Hematopoietic multipotent progenitor cell treated with erythropoietin and hydrocortisone succinate and interleukin-3 and kit ligand, for 17 days (in vitro differentiated cells): Measurements from ENCODE around the gene TSLP.

Experiments used
- DNase-seq: peaks from one replicate; pipeline ENCODE4 v3.0.0-alpha.2; 2015; ENCODE audit warnings: low spot score

The TSLP gene

DNA sequence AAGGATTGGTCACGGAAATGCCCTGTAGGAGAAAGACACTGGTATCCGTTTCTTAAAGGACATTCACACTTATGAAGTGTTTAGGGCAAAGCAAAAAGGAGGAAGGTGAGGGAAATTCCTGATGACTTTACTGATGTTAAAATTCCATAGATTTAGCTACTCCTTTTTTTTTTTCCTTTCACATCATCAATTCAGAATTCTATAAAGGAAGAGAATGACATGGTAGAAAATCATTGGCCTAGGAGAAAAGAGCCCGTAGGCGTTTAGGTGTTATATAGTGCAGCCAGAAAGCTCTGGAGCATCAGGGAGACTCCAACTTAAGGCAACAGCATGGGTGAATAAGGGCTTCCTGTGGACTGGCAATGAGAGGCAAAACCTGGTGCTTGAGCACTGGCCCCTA lies at the start of gene TSLP:
TSS of gene TSLP (plus strand) at position 301 of the 400 bp plus-strand sequence. CDS start 178 bp downstream, outside the sequence.
- no peak for DNase-seq

GRCh38 chr5:111022301-111022700 lies 49.2 kb upstream of the TSLP start:
- DNase-seq = no peak

- no peak for DNase-seq
Measured at GRCh38 chr5:111028865-111029264, 42.6 kb upstream of the TSLP start.

GRCh38 chr5:111043712-111044506 lies 27.6 kb upstream of the TSLP start:
- no peak for DNase-seq

DNA sequence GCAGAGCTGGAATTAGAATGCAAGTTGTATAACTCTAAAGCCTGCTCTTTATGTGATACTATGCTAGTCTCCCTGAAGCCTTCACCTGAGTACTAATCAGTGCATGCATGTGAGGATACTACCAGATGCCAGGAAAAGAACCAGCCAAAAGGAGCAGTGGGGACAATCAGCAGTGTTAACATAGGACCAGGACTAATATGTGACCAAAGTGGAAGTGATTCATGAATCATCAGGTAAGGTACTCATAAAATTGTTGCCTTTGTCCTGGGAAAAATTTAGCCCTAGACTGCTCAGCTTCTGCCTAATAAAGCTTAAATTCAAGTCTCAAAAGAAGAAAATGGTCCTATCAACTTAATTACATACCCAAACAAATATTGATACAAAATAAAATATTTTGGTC lies 13.4 kb upstream of the TSLP start:
- DNase-seq = no peak

DNA sequence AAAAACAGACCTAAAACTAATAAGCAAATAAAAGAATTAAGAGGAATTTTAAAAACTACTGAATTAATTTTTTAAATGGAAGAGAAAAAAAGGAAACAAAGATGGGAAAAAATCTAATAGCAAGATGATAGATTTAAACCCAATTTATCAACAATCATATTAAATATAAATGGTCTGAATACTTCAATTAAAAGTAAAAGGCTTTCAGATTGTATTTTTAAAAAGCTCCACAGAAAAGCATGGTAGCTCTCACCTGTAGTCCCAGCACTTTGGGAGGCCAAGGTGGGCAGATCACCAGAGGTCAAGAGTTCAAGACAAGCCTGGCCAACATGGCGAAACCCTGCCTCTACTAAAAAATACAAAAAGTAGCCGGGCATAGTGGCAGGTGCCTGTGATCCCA lies 11.3 kb upstream of the TSLP start:
- DNase-seq = no peak

DNA sequence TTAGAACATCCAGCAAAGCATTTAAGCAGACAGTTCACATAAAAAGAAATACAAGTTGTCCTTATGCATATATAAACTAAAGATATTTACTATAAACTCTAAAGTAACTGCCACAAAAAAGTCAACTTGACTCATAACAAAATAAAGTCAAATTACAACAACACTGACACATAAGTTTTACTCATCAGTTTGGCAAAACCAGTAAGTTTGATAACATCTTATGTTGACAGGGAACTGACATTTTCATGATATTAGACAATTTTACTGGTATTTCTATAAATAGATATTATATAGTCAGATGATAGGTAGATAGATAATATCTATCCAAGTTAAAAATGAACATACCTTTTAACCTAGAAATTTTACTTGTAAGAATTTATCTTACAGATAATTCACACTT lies 9.9 kb upstream of the TSLP start:
- DNase-seq = no peak

DNA sequence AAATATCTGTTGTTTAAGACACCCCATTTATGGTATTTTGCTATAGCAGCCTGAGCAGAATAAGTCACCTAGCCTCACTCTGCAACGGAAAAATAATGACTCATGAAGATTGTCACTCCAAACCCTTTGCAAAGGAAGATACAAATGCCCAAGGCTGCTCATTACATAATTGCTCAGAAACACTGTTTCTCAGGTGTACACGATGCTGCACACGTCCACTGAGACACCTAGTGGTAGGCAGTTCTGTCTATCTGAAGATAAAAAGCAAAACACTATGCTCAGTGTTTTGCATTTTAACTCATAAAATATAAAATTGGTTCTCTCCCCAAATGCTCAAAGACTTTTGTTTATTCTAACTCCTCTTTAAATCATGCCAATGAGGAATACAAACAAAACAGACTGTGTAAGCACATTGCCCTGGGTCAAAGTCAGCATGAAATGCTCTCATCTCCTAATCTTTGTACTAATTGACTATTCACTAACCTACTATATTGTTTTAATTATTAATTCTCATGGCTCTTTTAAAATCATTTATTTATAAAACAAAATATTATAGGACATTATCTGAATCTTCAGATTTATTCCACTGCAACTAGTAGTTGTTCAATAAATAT lies 7.7 kb upstream of the TSLP start:
- DNase-seq = no peak

- no peak for DNase-seq
Measured at GRCh38 chr5:111066261-111066938, 5.1 kb upstream of the TSLP start.

GRCh38 chr5:111068213-111068612 lies 3.3 kb upstream of the TSLP start:
- DNase-seq = no peak

- DNase-seq = no peak
Measured at GRCh38 chr5:111069839-111070238, 1.7 kb upstream of the TSLP start.

- no peak for DNase-seq
Measured at GRCh38 chr5:111070272-111071134, 1.0 kb upstream of the TSLP start.

GRCh38 chr5:111072949-111073682 lies 1.6 kb downstream of the TSLP start:
- no peak for DNase-seq

- DNase-seq = no peak
Measured at GRCh38 chr5:111074244-111074643, 2.7 kb downstream of the TSLP start.

- no peak for DNase-seq
Measured at GRCh38 chr5:111075520-111075919, 4.0 kb downstream of the TSLP start.

DNA sequence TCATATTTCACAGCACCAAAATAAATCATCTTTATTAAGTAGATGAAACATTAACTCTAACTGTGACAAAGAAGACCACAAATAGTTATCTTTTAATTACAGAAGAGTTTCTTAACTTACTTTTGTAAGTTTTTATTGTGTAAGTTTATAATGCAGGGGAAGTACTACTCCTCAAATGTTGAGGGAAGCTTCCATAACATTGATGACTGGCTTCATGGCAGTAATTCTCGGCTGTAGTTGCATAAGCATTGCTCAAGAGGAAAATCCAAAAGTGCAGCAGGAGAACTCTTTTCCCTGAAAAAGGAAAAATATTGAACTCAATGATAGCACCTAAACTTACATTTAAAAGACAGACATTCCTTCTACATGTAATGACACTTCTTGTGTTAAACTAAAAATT lies 4.6 kb downstream of the TSLP start:
- no peak for DNase-seq

GRCh38 chr5:111077678-111078077 lies 6.2 kb downstream of the TSLP start:
- DNase-seq = no peak

GRCh38 chr5:111079846-111080245 lies 8.3 kb downstream of the TSLP start:
- DNase-seq = no peak

DNA sequence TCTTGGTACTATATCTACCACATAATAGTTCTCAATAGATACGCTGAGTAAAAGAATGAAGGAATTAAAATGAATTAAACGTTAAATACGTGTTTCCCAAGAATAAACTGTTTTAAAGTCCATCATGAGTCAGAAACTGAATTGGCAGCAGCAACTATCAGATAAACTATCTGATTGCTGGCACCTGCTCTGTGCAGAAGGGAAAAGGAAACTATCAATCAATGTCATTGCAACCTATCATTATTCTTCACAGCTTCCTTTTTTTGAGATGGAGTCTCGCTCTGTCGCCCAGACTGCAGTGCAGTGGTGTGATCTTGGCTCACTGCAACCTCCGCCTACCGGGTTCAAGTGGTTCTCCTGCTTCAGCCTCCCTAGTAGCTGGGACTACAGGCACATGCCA lies 11.8 kb downstream of the TSLP start:
- no peak for DNase-seq

GRCh38 chr5:111092062-111092853 lies 20.7 kb downstream of the TSLP start, which contains the start of gene WDR36:
Gene WDR36, plus strand, starts transcription at chr5:111092348. Its CDS starts 109 bp downstream, at chr5:111092457.
- DNase-seq = peak; percentile 84

GRCh38 chr5:111095982-111096381 lies 24.5 kb downstream of the TSLP start:
- no peak for DNase-seq
